CD4-positive, alpha-beta T cell treated with Interleukin-6 at 100 ng/mL for 8 hours (primary cell): ENCODE data around the gene NPAS1.

Source experiments
- DNase-seq: peaks from one replicate; pipeline ENCODE4 v3.0.0-alpha.2; 2020; ENCODE audit warnings: mixed read lengths, low spot score

The NPAS1 gene

GRCh38 chr19:47082493-47082892, 62.9 kb downstream of the NPAS1 start:
- no peak for DNase-seq

- no peak for DNase-seq
These were observed 65.3 kb downstream of the NPAS1 start for GRCh38 chr19:47084879-47085439.

DNA sequence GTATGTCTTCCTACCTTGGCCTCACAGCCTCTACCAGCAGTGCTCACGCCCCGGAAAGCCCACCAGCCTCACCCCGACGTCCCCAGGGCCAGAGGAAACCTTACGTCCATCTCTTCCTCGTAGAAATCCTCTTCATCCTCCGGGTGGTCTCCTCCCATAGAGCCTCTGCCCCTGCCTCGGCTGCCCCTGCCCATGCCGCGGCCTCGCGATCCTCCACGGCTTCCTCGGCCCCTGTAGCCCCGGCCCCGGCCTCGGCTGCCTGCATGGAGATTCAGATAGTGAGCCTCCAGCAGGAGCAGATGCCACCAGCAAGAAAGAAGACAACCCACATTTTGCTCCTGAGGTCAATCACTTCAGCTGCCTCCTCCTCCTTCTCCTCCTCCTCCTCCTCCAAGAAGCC, 66.6 kb downstream of the NPAS1 start:
- DNase-seq = no peak

DNA sequence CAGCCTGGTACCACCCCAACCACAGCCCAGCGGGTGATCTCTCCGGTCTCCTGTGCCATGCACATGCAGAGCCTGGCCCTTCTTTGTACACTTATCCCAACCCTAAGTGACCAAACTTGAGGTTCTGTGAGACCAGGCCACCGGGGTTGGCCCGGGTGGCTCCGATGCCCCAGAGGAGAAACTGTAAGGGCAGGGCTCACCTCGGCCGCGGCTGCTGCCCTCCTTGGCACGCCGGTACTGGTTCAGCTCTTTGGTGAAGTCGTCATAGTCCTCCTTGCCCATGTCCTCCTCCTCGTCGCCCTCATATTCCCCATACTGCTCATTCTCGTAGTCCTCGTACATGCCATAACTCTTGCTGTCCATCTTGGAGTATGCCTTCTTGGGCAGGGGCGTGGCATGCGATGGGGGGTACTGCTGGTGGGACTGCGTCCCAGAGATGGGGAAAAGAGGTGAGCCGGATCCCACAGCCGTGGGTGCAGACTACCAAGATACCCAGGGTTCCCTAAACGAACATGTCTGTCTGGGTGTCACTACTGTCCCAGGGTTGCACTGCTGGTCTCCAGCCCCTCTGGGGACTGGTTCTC, 70.2 kb downstream of the NPAS1 start:
- no peak for DNase-seq

- no peak for DNase-seq
These were observed 73.6 kb downstream of the NPAS1 start for GRCh38 chr19:47093254-47093653.

GRCh38 chr19:47093841-47094240, 74.2 kb downstream of the NPAS1 start:
- DNase-seq = no peak

DNA sequence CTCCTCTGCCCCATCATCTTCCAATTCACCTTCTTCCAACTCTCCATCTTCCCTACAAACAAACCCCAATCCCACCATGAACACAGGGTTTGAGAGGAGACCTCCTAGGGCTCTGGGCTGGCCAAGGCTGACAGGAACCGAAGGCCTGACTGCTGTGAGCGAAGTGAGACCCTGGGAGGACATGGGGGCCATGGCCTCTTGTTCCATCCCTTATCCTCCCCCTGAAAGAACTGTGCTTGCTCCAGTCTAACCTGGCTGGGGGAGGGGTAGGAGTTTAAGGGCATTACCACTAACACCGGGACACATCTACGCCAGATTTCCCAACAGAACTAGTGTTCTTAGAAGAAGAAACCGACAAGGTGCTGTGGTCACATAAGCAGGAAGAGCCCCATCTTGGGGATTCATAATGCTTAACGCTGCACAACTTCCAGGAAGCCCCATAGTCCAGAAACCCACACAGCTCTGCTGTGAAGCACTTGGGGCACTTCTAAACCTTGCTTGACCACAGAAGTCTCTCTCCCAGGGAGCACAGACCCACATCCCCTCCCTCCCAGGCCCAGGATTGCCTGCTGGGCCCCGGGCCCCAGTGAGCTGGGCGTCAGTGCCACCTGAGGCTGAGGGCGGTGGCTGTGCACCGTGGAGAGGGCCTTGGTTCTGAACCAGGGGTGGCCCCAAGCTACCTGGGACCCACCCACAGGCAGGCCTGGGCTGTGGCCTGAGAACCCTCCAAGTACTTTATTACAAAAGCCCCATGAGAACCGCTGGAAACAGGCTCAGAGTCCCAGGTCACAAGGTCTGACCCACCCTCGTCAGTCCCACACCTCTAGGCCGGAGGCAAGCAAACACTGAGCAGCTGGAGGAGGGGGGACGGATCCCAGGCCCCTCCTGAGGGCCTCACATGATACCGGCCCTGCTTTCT, 75.2 kb downstream of the NPAS1 start:
- DNase-seq = peak; percentile 45
